Measurements from ENCODE around the gene JAKMIP2.

GRCh38 chr5:147563466-147564123 lies 218.9 kb downstream of the JAKMIP2 start:
- TF ChIP-seq, protein P1, sequence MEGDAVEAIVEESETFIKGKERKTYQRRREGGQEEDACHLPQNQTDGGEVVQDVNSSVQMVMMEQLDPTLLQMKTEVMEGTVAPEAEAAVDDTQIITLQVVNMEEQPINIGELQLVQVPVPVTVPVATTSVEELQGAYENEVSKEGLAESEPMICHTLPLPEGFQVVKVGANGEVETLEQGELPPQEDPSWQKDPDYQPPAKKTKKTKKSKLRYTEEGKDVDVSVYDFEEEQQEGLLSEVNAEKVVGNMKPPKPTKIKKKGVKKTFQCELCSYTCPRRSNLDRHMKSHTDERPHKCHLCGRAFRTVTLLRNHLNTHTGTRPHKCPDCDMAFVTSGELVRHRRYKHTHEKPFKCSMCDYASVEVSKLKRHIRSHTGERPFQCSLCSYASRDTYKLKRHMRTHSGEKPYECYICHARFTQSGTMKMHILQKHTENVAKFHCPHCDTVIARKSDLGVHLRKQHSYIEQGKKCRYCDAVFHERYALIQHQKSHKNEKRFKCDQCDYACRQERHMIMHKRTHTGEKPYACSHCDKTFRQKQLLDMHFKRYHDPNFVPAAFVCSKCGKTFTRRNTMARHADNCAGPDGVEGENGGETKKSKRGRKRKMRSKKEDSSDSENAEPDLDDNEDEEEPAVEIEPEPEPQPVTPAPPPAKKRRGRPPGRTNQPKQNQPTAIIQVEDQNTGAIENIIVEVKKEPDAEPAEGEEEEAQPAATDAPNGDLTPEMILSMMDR (IDR thresholded peaks at IDR 0.05): no peak
- no peak for TF ChIP-seq POLR2A (IDR thresholded peaks at IDR 0.05)
